ENCODE data around the gene HTRA1. TPM values are rescaled to one million over a fixed set of nuclear protein-coding genes. Genes with fewer than 3 reads are reported as not detected.
A peak's percentile ranks its signal among the peaks of the same experiment; 100 is the strongest.

The HTRA1 gene
- polyA plus RNA-seq, 1 of the 3 experiments (the other 2 are of a cell fraction): 291 TPM

GRCh38 chr10:122504610-122504950 lies 43.2 kb downstream of the HTRA1 start (continued):
- no peak for TF ChIP-seq RFX5 (IDR thresholded peaks at IDR 0.05; ENCODE audit: low read length)
- TF ChIP-seq FOSL2 (IDR thresholded peaks at IDR 0.05; ENCODE audit: borderline replicate concordance, low read depth): peak; percentile 28; the same call in 1 of the 2 replicates
- TF ChIP-seq PBX3 (IDR thresholded peaks at IDR 0.05): peak; percentile 68
- no peak; the same call in 1 of the 2 replicates for TF ChIP-seq RXRA (IDR thresholded peaks at IDR 0.05; ENCODE audit: borderline replicate concordance, low read depth)
- TF ChIP-seq ELF1 (IDR thresholded peaks at IDR 0.05): no peak
- TF ChIP-seq FOXM1 (IDR thresholded peaks at IDR 0.05; ENCODE audit: low read depth): no peak
- no peak for TF ChIP-seq FOXJ3 (CRISPR knock-in tag; IDR thresholded peaks at IDR 0.05)
- TF ChIP-seq USF2 (IDR thresholded peaks at IDR 0.05; ENCODE audit: borderline replicate concordance, low read depth, low read length): no peak

- no peaks in the 10 kb centered on the region for H3K27me3 ChIP-seq (ENCODE audit: insufficient read depth)
- no peak overlapping the region for H3K9ac ChIP-seq
- no peak for DNase-seq
- ChIA-PET CTCF (no interaction called here), POLR2A (no interaction called here)
- H3K4me2 ChIP-seq: peak overlapping the region; percentile 33; the same call in 1 of the 2 replicates
- no peaks in the 10 kb centered on the region for H4K20me1 ChIP-seq (ENCODE audit: insufficient read depth)
- peaks cover 15 to 24% of the 10 kb centered on the region in 2 experiments for H3K36me3 ChIP-seq (replicated peaks in 1 of 2; ENCODE audit: control insufficient read depth in 1 of 2, insufficient read depth in 2 of 2, low read length in 1 of 2)
- H3K9me2 ChIP-seq: no peaks in the 10 kb centered on the region
- peaks cover 7 to 20% of the 10 kb centered on the region in 2 experiments; a peak in 3 of 4 replicates for H3K4me1 ChIP-seq (ENCODE audit: control insufficient read depth in 1 of 2, insufficient read depth in 2 of 2, low read depth in 1 of 2, low read length in 1 of 2)
- peak overlapping the region; percentile 44 to 74; a peak in 3 of 4 replicates for H3K27ac ChIP-seq (ENCODE audit: low read depth in 2 of 2, low read length in 1 of 2)
- no peaks in the 10 kb centered on the region for H3K9me3 ChIP-seq
- H3F3A ChIP-seq (replicated peaks; ENCODE audit: insufficient read depth): no peaks in the 10 kb centered on the region
- TF ChIP-seq YY1 (IDR thresholded peaks at IDR 0.05; ENCODE audit: low read depth) (no peak), SMC3 (IDR thresholded peaks at IDR 0.05; ENCODE audit: low read depth, low read length) (no peak), ZBTB33 (IDR thresholded peaks at IDR 0.05; ENCODE audit: borderline replicate concordance, low read depth) (no peak), MXI1 (IDR thresholded peaks at IDR 0.05; ENCODE audit: low read depth, low read length) (no peak), SIN3A (IDR thresholded peaks at IDR 0.05; ENCODE audit: borderline replicate concordance, low read depth, low read length) (no peak), FOXM1 (IDR thresholded peaks at IDR 0.05; ENCODE audit: low read depth) (no peak), TAF1 (IDR thresholded peaks at IDR 0.05; ENCODE audit: borderline replicate concordance, low read depth, low read length) (no peak), USF2 (IDR thresholded peaks at IDR 0.05; ENCODE audit: borderline replicate concordance, low read depth, low read length) (no peak), GATA2 (CRISPR knock-in tag; IDR thresholded peaks at IDR 0.05) (no peak)
- H2AFZ ChIP-seq (ENCODE audit: low read depth): no peak overlapping the region
- WGBS (ENCODE audit: low lambda C conversion rate): 100% methylated on average over 5 of the region's 5 CpGs
- H3K79me2 ChIP-seq (ENCODE audit: insufficient read depth): peaks cover 12% of the 10 kb centered on the region; the same call in 1 of the 2 replicates
- no peak overlapping the region for H3K4me3 ChIP-seq (ENCODE audit: low read depth in 2 of 2, low read length in 1 of 2)
Measured at GRCh38 chr10:122505011-122505410, 43.7 kb downstream of the HTRA1 start.

Measured in SK-N-SH (cell line).